ENCODE results near the gene CBL. TPM values are rescaled to one million over a fixed set of nuclear protein-coding genes. Genes with fewer than 3 reads are reported as not detected.

CBL gene
- polyA plus RNA-seq, 1 of the 3 experiments (the other 2 are of a cell fraction): 9.5 TPM

DNA sequence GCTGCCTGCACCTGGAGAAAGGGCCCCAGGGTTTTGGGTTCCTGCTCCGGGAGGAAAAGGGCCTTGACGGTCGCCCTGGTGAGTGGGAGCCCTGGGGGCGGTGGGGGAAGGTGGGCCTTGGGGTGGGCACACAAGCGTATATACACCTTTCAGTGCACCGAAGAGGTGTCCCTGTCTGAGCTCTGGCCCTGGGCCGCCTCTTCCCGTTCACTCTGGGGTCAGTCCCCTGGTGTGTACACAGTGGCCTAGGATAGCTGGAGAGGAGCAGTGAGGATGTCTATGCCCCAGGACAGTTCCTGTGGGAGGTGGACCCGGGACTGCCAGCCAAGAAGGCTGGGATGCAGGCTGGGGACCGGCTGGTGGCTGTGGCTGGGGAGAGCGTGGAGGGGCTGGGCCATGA is 18.1 kb upstream of the CBL start:
- no peak overlapping the region for H3K4me2 ChIP-seq
- H3K79me2 ChIP-seq (ENCODE audit: insufficient read depth): no peaks in the 10 kb centered on the region
- H3F3A ChIP-seq (replicated peaks; ENCODE audit: insufficient read depth): no peaks in the 10 kb centered on the region
- H2AFZ ChIP-seq (ENCODE audit: low read depth): no peak overlapping the region
- H3K4me3 ChIP-seq (ENCODE audit: low read depth in 2 of 2, low read length in 1 of 2): no peak overlapping the region
- peak; percentile 20 for DNase-seq
- H3K36me3 ChIP-seq (replicated peaks in 1 of 2; ENCODE audit: control insufficient read depth in 1 of 2, insufficient read depth in 2 of 2, low read length in 1 of 2): peaks cover 0 to 7% of the 10 kb centered on the region in 2 experiments
- no peaks in the 10 kb centered on the region for H4K20me1 ChIP-seq (ENCODE audit: insufficient read depth)
- no peaks in the 10 kb centered on the region for H3K9me3 ChIP-seq
- ChIA-PET POLR2A (no interaction called here), CTCF (interaction anchor here (1.2 to 1.3 kb wide), 3 partner anchors 8 to 19 kb away, joined by 3 to 4 read pairs (median 4); no protein-coding TSS in a partner anchor)
- no peak overlapping the region for H3K27ac ChIP-seq (ENCODE audit: low read depth in 2 of 2, low read length in 1 of 2)
- peaks cover 0 to 9% of the 10 kb centered on the region in 2 experiments; a peak in 1 of 4 replicates for H3K4me1 ChIP-seq (ENCODE audit: control insufficient read depth in 1 of 2, insufficient read depth in 2 of 2, low read depth in 1 of 2, low read length in 1 of 2)
- no peaks in the 10 kb centered on the region for H3K27me3 ChIP-seq (ENCODE audit: insufficient read depth)
- H3K9me2 ChIP-seq: no peaks in the 10 kb centered on the region
- no peak for TF ChIP-seq JUND (IDR thresholded peaks at IDR 0.05)
- no peak for TF ChIP-seq SIN3A (IDR thresholded peaks at IDR 0.05; ENCODE audit: borderline replicate concordance, low read depth, low read length)
- TF ChIP-seq RCOR1 (IDR thresholded peaks at IDR 0.05; ENCODE audit: low read length): no peak
- TF ChIP-seq, protein P1, sequence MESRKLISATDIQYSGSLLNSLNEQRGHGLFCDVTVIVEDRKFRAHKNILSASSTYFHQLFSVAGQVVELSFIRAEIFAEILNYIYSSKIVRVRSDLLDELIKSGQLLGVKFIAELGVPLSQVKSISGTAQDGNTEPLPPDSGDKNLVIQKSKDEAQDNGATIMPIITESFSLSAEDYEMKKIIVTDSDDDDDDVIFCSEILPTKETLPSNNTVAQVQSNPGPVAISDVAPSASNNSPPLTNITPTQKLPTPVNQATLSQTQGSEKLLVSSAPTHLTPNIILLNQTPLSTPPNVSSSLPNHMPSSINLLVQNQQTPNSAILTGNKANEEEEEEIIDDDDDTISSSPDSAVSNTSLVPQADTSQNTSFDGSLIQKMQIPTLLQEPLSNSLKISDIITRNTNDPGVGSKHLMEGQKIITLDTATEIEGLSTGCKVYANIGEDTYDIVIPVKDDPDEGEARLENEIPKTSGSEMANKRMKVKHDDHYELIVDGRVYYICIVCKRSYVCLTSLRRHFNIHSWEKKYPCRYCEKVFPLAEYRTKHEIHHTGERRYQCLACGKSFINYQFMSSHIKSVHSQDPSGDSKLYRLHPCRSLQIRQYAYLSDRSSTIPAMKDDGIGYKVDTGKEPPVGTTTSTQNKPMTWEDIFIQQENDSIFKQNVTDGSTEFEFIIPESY (IDR thresholded peaks at IDR 0.05; ENCODE audit: borderline replicate concordance, low read depth): no peak
- TF ChIP-seq, protein P2, sequence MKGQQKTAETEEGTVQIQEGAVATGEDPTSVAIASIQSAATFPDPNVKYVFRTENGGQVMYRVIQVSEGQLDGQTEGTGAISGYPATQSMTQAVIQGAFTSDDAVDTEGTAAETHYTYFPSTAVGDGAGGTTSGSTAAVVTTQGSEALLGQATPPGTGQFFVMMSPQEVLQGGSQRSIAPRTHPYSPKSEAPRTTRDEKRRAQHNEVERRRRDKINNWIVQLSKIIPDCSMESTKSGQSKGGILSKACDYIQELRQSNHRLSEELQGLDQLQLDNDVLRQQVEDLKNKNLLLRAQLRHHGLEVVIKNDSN (IDR thresholded peaks at IDR 0.05; ENCODE audit: borderline replicate concordance, low read depth): no peak
- no peak overlapping the region for H3K9ac ChIP-seq
- 64% methylated on average over 4 of the region's 11 CpGs for WGBS (ENCODE audit: low lambda C conversion rate)

DNA sequence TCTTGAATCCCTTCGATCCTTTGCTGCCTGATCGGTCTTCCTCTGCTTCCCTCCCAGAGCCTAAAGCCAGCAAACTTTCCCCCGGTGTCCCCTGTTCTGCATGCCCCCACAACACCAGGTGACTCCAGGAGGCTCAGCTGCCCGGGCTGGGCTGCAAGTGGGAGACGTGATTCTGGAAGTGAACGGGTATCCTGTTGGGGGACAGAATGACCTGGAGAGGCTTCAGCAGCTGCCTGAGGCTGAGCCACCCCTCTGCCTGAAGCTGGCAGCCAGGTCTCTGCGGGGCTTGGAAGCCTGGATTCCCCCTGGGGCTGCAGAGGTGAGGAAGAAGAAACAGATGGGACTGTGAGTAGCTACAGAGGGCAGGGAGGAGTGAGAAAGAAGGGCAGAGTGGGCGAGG is 17.3 kb upstream of the CBL start:
- peak; percentile 12 for DNase-seq
- Histone ChIP-seq H3K27me3 (ENCODE audit: insufficient read depth) (no peaks in the 10 kb centered on the region), H3K27ac (ENCODE audit: low read depth in 2 of 2, low read length in 1 of 2) (no peak overlapping the region), H3K79me2 (ENCODE audit: insufficient read depth) (no peaks in the 10 kb centered on the region), H3K4me3 (ENCODE audit: low read depth in 2 of 2, low read length in 1 of 2) (no peak overlapping the region), H3F3A (replicated peaks; ENCODE audit: insufficient read depth) (no peaks in the 10 kb centered on the region), H3K36me3 (replicated peaks in 1 of 2; ENCODE audit: control insufficient read depth in 1 of 2, insufficient read depth in 2 of 2, low read length in 1 of 2) (peaks cover 0 to under 1% of the 10 kb centered on the region in 2 experiments), H3K9ac (no peak overlapping the region), H3K9me2 (no peaks in the 10 kb centered on the region), H2AFZ (ENCODE audit: low read depth) (no peak overlapping the region), H4K20me1 (ENCODE audit: insufficient read depth) (no peaks in the 10 kb centered on the region), H3K4me2 (no peak overlapping the region), H3K4me1 (ENCODE audit: control insufficient read depth in 1 of 2, insufficient read depth in 2 of 2, low read depth in 1 of 2, low read length in 1 of 2) (peaks cover 0 to 9% of the 10 kb centered on the region in 2 experiments; a peak in 1 of 4 replicates), H3K9me3 (no peaks in the 10 kb centered on the region)
- WGBS (ENCODE audit: low lambda C conversion rate): 75% methylated on average over 8 of the region's 8 CpGs
- TF ChIP-seq RAD21 (IDR thresholded peaks at IDR 0.05; ENCODE audit: low read length): no peak
- TF ChIP-seq GATA2 (CRISPR knock-in tag; IDR thresholded peaks at IDR 0.05): no peak
- TF ChIP-seq TCF12 (IDR thresholded peaks at IDR 0.05): no peak
- TF ChIP-seq MXI1 (IDR thresholded peaks at IDR 0.05; ENCODE audit: low read depth, low read length): no peak
- no peak for TF ChIP-seq SIN3A (IDR thresholded peaks at IDR 0.05; ENCODE audit: borderline replicate concordance, low read depth, low read length)
- TF ChIP-seq REST (IDR thresholded peaks at IDR 0.05; ENCODE audit: low read depth, low read length): no peak
- POLR2A ChIA-PET: no interaction called here
- CTCF ChIA-PET: interaction anchor here (1.3 kb wide), 1 partner anchor 14 kb away, joined by 3 read pairs; no protein-coding TSS in a partner anchor
